ENCODE results near the gene GPR62. TPM values are rescaled to one million over a fixed set of nuclear protein-coding genes. Genes with fewer than 3 reads are reported as not detected.

Gene GPR62
- 0.20 TPM in 1 of 2 replicates, not detected in the other for total RNA-seq

GRCh38 chr3:51955175-51955892, at the start of gene GPR62:
Gene GPR62 (plus strand): TSS chr3:51955381. CDS start chr3:51955653, 272 bp downstream.

GRCh38 chr3:51941798-51942602, 13.2 kb upstream of the GPR62 start, which contains the start of the genes PARP3 and RRP9:
Gene PARP3 (plus strand): TSS chr3:51942363. CDS start chr3:51943356, 993 bp downstream.
Gene RRP9 (minus strand): TSS chr3:51941904. CDS start chr3:51941867, 37 bp downstream.

GRCh38 chr3:51967384-51968169, 12.4 kb downstream of the GPR62 start, which contains the start of gene PCBP4:
Gene PCBP4 (minus strand): TSS chr3:51967454. CDS start chr3:51961240, 6,214 bp downstream.

GRCh38 chr3:51974963-51975851, 20.0 kb downstream of the GPR62 start, which contains the start of gene ABHD14A:
Gene ABHD14A (plus strand): TSS chr3:51975064. CDS start chr3:51975136, 72 bp downstream.

GRCh38 chr3:51982838-51983577, 27.8 kb downstream of the GPR62 start, which contains the start of gene ACY1:
Gene ACY1 (plus strand): TSS chr3:51983535. CDS start chr3:51984065, 530 bp downstream.

GRCh38 chr3:51995346-51996163, 40.4 kb downstream of the GPR62 start, which contains the start of gene RPL29:
Gene RPL29 (minus strand): TSS chr3:51995895. CDS start chr3:51995461, 434 bp downstream.

Small RNA genes lying within 50 kb of the gene (small RNA-seq; reads per million reads assigned to genes)
- gene AC115284.1: not detected

Other genes with a start within 250 kb of the GPR62 start
- gene GRM2, start 248.3 kb upstream of the GPR62 start, total RNA-seq: not detected in 2 replicates
- not detected in 2 replicates for gene IQCF6, start 176.1 kb upstream of the GPR62 start, total RNA-seq
- gene IQCF2, start 93.8 kb upstream of the GPR62 start, total RNA-seq: not detected in 2 replicates
- gene IQCF5, start 79.8 kb upstream of the GPR62 start, total RNA-seq: not detected in 2 replicates
- gene IQCF1, start 52.0 kb upstream of the GPR62 start, total RNA-seq: not detected in 2 replicates
- 35.3 and 37.5 TPM in 2 replicates for gene RRP9, start 13.5 kb upstream of the GPR62 start, total RNA-seq
- 19.2 and 29.4 TPM in 2 replicates for gene PARP3, start 13.0 kb upstream of the GPR62 start, total RNA-seq
- gene PCBP4, start 12.1 kb downstream of the GPR62 start, total RNA-seq: 20.9 and 23.9 TPM in 2 replicates
- 32.6 and 41.5 TPM in 2 replicates for gene ABHD14B, start 18.7 kb downstream of the GPR62 start, total RNA-seq
- 6.8 and 13.6 TPM in 2 replicates for gene ABHD14A, start 19.7 kb downstream of the GPR62 start, total RNA-seq
- 71.7 and 79.0 TPM in 2 replicates for gene ACY1, start 28.2 kb downstream of the GPR62 start, total RNA-seq
- gene RPL29, start 40.5 kb downstream of the GPR62 start, total RNA-seq: 932 and 1,672 TPM in 2 replicates
- gene DUSP7, start 101.2 kb downstream of the GPR62 start, total RNA-seq: 8.1 and 19.5 TPM in 2 replicates
- gene POC1A, start 199.0 kb downstream of the GPR62 start, total RNA-seq: 9.9 and 11.9 TPM in 2 replicates
- 30.5 and 38.3 TPM in 2 replicates for gene ALAS1, start 242.8 kb downstream of the GPR62 start, total RNA-seq